Epidermal melanocyte (primary cell): ENCODE measurements around the gene PSD2.

Experiments used
- DNase-seq: peaks from one replicate; pipeline ENCODE4 v3.0.0; 2011; ENCODE audit warnings: low spot score; ENCODE audit not compliant: insufficient read length

PSD2 gene

GRCh38 chr5:139810341-139811273 is 15.0 kb downstream of the PSD2 start:
- DNase-seq: no peak

- no peak for DNase-seq
These were observed 15.6 kb downstream of the PSD2 start for GRCh38 chr5:139811274-139811607.

DNA sequence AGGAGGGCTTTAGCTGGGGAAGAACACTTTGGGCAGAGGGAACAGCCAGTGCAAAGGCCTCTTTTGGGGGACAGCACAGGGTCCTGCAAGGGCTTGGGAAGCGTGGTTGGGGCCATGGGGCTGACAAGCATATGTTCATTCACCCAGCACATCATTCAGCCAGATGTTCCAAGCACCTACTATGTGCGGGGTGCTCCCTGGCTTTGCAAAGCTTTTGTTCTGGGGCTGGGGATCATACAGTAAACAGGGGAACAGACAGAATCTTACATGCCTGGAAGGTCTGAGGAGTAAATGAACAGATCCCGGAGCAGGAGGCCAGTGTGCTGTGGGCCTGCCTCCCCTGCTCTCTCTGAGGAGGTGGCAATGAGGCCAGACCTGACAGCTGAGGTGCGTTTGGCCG is 16.7 kb downstream of the PSD2 start:
- DNase-seq: no peak

- no peak for DNase-seq
These were observed 17.5 kb downstream of the PSD2 start for GRCh38 chr5:139812836-139813805.

GRCh38 chr5:139814191-139814601 is 18.6 kb downstream of the PSD2 start:
- no peak for DNase-seq

GRCh38 chr5:139814704-139815280 is 19.2 kb downstream of the PSD2 start:
- no peak for DNase-seq

DNA sequence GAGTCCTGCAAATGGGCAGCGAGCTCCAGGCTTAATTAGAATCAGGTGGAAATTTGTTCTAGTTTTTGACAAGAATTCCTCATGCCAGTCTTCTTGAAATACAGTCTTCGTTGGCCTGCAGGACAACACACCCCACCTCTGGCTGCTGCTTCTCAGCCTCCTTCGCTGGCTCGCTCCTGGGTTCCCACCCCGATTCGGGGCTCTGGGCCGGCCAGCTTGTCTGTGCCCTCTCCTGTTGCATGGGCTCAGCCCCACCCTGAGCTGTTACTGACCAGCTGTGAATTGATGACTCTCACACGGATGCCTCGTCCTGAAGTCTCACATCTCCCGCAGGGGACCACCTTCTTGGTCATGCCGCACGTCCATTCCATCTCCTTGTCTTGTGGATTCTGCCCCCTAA is 21.0 kb downstream of the PSD2 start:
- DNase-seq: no peak

DNA sequence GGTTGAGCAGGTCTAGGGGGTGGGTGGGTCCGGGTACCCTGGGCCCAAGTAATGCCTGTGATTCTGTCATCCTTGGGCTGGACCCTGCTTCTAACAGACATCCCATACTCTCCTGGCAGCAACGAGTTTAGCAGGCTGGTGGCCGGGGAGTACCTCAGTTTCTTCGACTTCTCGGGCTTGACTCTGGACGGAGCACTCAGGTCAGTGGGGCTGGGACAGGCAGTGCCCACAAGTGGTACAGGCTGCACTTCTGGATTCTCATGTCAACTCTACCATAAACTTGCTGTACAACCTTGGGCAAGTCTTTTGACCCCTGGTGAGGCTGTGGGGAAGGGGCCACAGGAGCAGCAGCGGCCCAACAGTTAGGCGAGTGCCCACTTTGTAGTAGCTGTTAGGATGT is 21.8 kb downstream of the PSD2 start:
- no peak for DNase-seq

DNA sequence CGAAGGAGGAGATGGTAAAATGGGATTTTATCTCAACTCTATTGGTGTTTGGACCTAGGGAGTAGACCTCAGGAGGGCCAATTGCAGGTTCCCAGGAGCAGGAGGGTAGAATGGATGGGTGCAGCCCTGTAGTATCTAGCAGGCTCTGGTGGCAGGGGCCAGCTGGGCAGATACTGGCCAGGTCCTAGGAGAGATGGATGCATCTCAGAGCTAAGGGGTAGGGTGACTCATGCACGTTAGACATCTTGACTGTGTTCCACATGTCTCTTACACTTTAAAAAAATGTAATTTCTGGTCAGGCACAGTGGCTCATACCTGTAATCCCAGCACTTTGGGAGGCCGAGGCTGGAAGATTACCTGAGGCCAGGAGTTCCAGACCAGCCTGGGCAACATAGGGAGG is 22.4 kb downstream of the PSD2 start:
- no peak for DNase-seq

GRCh38 chr5:139820130-139820529 is 24.5 kb downstream of the PSD2 start:
- no peak for DNase-seq

GRCh38 chr5:139820606-139821005 is 25.0 kb downstream of the PSD2 start:
- DNase-seq: no peak

DNA sequence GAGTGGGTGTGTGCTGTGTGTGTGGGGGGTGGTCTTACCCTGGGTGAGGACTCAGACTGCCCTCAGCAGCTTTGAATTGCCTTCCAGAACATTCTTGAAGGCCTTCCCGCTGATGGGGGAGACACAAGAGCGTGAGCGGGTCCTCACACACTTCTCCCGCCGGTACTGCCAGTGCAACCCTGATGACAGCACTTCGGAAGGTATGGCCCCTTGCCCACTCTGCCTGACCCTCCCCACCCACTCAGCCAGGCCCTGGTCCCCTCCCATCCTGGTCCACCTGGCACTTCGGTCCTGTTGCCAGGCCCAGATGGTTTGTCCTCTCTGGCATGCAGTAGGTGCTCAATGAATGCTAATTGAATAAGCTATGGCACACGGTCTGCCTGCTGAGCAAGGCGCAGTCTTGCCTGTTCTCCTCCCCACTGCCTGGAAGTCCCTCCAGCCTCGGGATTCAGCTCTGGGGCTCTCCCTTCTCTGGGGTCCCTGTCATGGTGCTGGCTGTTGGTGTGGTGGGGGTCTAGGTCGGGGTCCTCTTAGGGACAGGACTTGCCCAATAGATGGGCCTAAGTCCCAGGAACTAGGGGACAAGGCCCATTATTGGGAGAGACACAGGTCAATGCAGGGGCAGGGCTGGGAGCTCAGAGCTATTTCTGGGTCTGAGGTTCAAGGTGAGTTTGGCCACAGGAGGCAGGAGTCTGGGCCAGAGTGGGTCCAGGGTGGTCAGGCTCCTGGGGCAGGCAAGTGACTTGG is 26.4 kb downstream of the PSD2 start:
- no peak for DNase-seq

GRCh38 chr5:139822553-139823425 is 27.2 kb downstream of the PSD2 start:
- no peak for DNase-seq

GRCh38 chr5:139823757-139824355 is 28.2 kb downstream of the PSD2 start:
- no peak for DNase-seq

GRCh38 chr5:139825690-139826089 is 30.1 kb downstream of the PSD2 start:
- no peak for DNase-seq

DNA sequence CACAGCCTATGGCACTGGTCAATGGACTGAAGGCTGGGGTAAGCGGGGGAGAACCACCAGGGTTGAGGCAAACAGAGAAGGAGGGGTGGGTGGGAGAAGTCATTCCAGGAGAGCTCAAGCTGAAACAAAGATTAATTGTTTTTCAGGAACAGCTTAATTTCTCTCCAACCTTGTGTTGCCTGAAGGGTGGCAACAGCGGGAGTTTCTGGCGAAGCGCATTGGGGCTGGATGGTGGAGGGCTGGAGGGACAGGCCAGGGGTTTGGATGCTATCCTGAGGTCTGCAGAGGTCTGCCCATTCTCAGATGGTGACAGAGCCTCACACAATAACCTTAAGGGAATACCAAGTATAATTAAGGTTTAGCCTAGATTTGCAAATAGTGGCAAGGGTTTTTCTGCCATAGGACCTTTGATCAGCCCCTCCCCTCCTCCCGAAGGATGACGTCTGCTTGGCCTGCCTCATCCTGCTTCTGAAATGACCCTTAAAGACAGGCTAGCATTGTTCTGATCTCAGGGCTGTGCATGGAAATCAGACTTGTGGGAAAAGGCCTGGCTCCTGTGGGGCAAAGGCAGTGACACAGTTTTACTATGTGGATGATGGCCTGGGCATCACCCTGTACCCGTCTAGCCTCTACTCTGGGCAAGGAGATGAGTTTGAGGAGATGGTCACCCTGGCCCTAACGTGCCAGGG is 32.7 kb downstream of the PSD2 start:
- peak; percentile 64 for DNase-seq

DNA sequence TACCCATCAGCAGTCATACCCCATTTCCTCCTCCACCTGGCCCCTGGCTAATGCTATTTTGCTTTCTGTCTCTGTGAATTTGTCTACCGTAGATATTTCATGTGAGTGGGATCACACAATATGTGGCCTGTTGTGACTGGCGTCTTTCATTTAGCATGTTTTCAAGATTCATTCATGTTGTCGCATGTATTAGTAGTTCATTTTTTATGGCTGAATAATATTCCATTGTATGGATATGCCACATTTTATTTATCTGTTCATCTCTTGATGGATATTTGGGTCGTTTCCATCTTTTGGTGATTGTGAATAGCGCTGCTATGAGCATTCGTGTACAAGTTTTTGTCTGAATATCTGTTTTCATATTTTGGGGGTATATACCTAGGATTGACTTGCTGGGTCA is 33.9 kb downstream of the PSD2 start:
- DNase-seq: no peak

- DNase-seq: no peak
These were observed 36.0 kb downstream of the PSD2 start for GRCh38 chr5:139831624-139832023.

DNA sequence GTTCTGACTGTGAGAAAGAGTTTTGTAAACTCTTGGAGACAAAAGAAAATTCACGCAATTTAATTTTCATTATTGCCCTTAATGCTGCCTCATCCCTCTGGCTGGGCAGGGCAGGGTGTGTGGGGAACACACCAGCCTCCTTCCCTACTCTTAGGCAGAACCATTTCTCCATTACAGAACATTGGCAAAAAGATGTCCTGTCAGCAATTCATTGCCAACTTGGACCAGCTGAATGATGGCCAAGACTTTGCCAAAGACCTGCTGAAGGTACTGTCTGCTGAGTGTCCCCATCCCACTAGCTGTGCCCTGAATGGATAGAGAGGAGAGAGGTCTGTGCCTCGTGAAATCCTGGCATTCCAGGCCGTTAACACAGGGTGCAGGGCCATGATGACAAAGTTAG is 37.9 kb downstream of the PSD2 start:
- no peak for DNase-seq
